Breast epithelium (tissue), 3 donors: ENCODE measurements around the gene MMD2.

Experiments used
- CTCF ChIP-seq, 3 donors: fragments of 450-650 bp; IDR thresholded peaks; one replicate each; pipeline ENCODE4 v1.5.1; 2016 to 2017; ENCODE audit warnings: antibody characterized with exemption in 3 of 3, mild to moderate bottlenecking in 3 of 3, moderate library complexity in 3 of 3
- POLR2A ChIP-seq: fragments of 450-650 bp; IDR thresholded peaks from one replicate; pipeline ENCODE4 v1.6.1; 2016; ENCODE audit warnings: antibody characterized with exemption, mild to moderate bottlenecking, moderate library complexity
- POLR2AphosphoS5 ChIP-seq, 3 donors: sonication (generic); formaldehyde crosslinking; IDR thresholded peaks; one replicate each; pipeline ENCODE4 v1.6.1; 2017; ENCODE audit warnings: antibody characterized with exemption in 3 of 3

- TF ChIP-seq CTCF (IDR thresholded peaks at IDR 0.05) (no peak), POLR2A (no peak), POLR2AphosphoS5 (IDR thresholded peaks at IDR 0.05) (no peak)
Observed at GRCh38 chr7:4889682-4890081, 69.3 kb downstream of the MMD2 start.
